NCI-H526 treated with DMSO at 0.1 percent for 48 hours (cell line): ENCODE data around the gene LOXHD1.

ENCODE experiments used
- DNase-seq: peaks from one replicate; lab custom pipeline; 2025; lab: John Stamatoyannopoulos, UW

The LOXHD1 gene

GRCh38 chr18:46480226-46480625 is 176.8 kb downstream of the LOXHD1 start:
- no peak for DNase-seq

GRCh38 chr18:46478796-46479195 is 178.2 kb downstream of the LOXHD1 start:
- DNase-seq = no peak

- no peak for DNase-seq
Measured at GRCh38 chr18:46477425-46478011, 179.5 kb downstream of the LOXHD1 start.

GRCh38 chr18:46475390-46475752 is 181.6 kb downstream of the LOXHD1 start:
- no peak for DNase-seq

- no peak for DNase-seq
Measured at GRCh38 chr18:46474487-46475389, 182.3 kb downstream of the LOXHD1 start.

- no peak for DNase-seq
Measured at GRCh38 chr18:46471809-46472498, 185.1 kb downstream of the LOXHD1 start.

GRCh38 chr18:46470714-46471113 is 186.3 kb downstream of the LOXHD1 start:
- no peak for DNase-seq

- DNase-seq = no peak
Measured at GRCh38 chr18:46469186-46469915, 187.7 kb downstream of the LOXHD1 start.

GRCh38 chr18:46468426-46469180 is 188.4 kb downstream of the LOXHD1 start:
- DNase-seq = no peak

GRCh38 chr18:46466234-46467160 is 190.5 kb downstream of the LOXHD1 start:
- no peak for DNase-seq

- DNase-seq = no peak
Measured at GRCh38 chr18:46464926-46465655, 191.9 kb downstream of the LOXHD1 start.

GRCh38 chr18:46462523-46462922 is 194.5 kb downstream of the LOXHD1 start:
- no peak for DNase-seq

- DNase-seq = no peak
Measured at GRCh38 chr18:46461993-46462392, 195.0 kb downstream of the LOXHD1 start.

- DNase-seq = no peak
Measured at GRCh38 chr18:46460754-46461153, 196.3 kb downstream of the LOXHD1 start.

GRCh38 chr18:46459789-46460455 is 197.1 kb downstream of the LOXHD1 start:
- DNase-seq = no peak

GRCh38 chr18:46458472-46458871 is 198.5 kb downstream of the LOXHD1 start:
- no peak for DNase-seq

- no peak for DNase-seq
Measured at GRCh38 chr18:46456691-46457090, 200.3 kb downstream of the LOXHD1 start.

- no peak for DNase-seq
Measured at GRCh38 chr18:46452820-46453219, 204.2 kb downstream of the LOXHD1 start.

GRCh38 chr18:46449499-46449898 is 207.5 kb downstream of the LOXHD1 start:
- no peak for DNase-seq
